Fibroblast of mammary gland (primary cell): ENCODE results near the gene KIAA0825.

Experiments used
- DNase-seq: peaks from one replicate; pipeline ENCODE4 v3.0.0-alpha.2; 2010; ENCODE audit warnings: low read depth
- H3K4me3 ChIP-seq: 2 replicates; pipeline ENCODE4 v1.5.1; 2011; ENCODE audit warnings: low read depth, mild to moderate bottlenecking, low read length, moderate library complexity; ENCODE audit not compliant: control insufficient read depth
- TF ChIP-seq, protein P1 (sequence below): conservative IDR thresholded peaks from 2 replicates; pipeline ENCODE4 v1.5.1; 2011; ENCODE audit warnings: low read depth, low read length, inconsistent platforms; ENCODE audit not compliant: control insufficient read depth, insufficient read depth

Gene KIAA0825

DNA sequence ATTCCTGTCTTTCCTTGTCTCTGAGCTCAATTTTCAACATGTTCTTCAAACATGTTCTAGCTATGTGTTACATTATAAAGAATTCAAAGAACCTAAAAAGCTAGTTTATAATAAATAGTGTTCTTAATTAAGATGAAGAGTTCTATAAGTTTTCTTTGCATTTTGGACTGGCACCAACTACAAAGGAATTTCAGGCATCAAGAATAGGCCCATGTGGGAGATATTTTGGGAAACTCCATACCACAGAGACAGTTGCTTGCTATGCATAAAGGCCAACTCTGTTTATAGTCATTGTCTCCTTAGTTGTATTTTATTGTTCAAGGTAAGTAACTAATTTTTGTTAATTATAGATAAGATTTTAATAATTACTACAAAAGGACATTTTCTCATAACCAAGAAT lies 4.6 kb upstream of the KIAA0825 start:
- TF ChIP-seq, protein P1, sequence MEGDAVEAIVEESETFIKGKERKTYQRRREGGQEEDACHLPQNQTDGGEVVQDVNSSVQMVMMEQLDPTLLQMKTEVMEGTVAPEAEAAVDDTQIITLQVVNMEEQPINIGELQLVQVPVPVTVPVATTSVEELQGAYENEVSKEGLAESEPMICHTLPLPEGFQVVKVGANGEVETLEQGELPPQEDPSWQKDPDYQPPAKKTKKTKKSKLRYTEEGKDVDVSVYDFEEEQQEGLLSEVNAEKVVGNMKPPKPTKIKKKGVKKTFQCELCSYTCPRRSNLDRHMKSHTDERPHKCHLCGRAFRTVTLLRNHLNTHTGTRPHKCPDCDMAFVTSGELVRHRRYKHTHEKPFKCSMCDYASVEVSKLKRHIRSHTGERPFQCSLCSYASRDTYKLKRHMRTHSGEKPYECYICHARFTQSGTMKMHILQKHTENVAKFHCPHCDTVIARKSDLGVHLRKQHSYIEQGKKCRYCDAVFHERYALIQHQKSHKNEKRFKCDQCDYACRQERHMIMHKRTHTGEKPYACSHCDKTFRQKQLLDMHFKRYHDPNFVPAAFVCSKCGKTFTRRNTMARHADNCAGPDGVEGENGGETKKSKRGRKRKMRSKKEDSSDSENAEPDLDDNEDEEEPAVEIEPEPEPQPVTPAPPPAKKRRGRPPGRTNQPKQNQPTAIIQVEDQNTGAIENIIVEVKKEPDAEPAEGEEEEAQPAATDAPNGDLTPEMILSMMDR, result no peak
- no peak for DNase-seq
- H3K4me3 ChIP-seq, result no peak overlapping the region

DNA sequence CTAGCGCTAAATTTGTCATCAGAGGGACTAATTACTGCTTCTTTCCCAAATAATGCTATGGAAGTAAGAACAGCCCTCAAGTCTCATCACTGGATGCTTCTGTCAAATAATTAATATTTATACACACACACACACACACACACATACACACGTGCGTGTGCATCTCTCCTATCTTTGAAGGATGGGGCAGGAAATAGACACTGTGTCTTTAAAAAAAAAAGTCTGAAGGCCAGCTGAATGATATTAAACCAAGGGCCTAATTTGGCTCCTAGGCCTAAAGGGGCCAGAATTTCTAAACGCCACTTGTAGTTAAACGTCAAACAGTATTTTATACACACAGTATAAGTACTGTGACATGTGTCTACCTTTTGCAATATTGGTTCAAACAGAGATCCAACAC lies 3.4 kb upstream of the KIAA0825 start:
- TF ChIP-seq, protein P1, result no peak
- no peak overlapping the region for H3K4me3 ChIP-seq
- no peak for DNase-seq

DNA sequence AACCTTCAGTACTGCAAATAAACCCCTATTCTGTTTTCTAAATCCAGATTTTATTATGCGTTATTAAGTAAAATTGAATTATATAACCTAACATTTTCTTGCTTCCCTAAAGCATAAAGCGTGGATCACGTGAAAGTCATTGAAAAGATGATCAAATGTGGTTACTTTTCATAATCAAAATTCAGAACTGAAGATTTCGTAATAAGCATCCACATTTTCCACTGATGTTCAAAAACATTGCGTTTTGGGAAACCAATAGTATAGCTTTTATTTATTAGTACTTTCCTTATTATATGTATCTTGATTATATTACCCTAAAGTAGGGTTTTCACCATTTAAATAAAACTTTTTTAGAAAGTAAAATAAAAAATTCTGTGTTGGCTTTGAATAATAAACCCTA lies 1.9 kb upstream of the KIAA0825 start:
- no peak for DNase-seq
- H3K4me3 ChIP-seq, result no peak overlapping the region
- TF ChIP-seq, protein P1, result no peak

DNA sequence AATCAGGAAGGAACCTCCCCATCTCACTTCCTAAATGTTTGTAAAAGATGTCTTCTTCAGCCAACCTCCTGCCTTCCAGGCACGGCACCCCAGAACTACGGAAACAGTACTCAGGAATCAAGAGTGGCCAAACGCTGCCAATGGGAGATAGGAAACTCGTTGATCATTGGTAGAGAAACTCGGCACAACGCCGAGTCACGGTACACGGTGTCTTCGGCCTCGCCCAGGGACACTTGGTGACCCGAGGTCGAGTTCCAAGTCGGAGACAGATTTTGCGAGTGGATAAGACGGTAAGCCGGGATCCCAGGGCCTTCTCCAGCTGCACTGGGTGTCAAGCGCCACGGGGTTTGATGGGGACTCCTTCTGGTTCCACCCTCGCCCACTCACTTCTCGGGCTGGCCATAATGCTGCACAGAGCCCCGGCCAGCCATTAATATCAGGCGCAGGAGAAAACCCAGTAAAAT lies 343 bp downstream of the KIAA0825 start:
- peak; percentile 73 for DNase-seq
- peak overlapping the region; percentile 82 for H3K4me3 ChIP-seq
- TF ChIP-seq, protein P1, result no peak

DNA sequence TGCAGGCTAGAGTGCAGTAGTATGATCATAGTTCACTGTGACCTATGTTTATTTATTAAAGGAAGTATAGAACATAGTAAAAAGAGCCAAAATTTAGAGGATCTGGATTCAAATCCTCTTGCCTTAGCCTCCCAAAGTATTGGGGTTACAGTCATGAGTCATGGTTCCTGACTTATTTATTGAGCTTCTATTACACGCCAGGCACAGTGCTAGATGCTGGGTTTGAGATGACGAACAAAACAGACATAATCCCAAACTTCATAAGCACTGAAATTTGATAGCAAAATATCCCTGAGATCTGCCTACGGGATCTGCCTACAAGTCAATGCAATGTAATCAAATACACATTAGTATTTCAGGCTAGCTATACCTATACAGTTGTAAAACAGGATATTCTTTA lies 2.5 kb downstream of the KIAA0825 start:
- H3K4me3 ChIP-seq, result no peak overlapping the region
- TF ChIP-seq, protein P1, result no peak
- no peak for DNase-seq

DNA sequence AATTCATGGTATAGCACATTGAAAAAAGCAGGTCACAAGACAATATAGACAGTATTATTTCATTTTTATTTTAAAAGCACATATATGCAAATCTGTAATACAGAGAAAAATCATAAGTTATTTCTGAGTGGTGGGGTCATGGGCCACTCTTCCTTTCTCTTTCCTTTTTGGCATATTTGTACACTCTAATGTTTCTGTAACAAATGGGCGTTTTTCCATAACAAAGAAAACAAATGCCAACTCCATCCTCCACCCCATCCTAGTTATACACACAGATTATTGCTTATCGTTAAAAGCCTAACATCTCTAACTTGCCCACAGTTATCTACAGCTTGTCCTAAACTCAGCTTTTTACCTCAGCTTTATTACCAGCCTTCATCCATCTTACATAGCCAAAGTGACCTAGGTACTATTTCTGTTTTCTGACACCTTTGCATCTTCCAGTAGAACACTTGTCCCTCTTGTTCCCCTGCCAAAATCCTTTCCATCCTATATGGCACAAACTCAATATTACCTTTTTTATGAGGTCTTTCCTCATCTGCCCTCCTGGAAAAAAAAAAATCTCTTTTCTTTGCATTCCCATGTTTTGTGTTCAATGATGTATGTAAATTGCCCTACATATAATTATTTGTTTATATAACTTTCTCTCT lies 4.1 kb downstream of the KIAA0825 start:
- DNase-seq, result no peak
- TF ChIP-seq, protein P1, result no peak
- no peak overlapping the region for H3K4me3 ChIP-seq

DNA sequence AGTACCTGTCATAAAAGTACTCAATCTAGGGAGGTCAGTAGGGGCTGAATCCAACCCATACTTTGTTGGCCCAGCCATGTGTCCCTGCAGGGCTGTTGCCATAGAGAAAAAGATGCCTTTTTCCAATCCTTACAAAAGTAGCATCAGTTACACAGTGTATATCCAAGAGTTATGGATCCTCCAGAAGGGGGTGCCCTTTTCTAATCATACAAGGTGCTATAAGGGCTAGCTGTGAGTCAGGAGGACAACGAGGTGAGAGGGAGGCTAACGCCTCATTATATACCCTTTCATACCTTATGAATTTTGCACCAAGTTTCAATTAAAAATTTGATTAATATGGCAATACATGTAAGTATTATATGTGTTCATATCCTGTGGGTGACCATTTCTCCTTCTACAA lies 4.8 kb downstream of the KIAA0825 start:
- TF ChIP-seq, protein P1, result peak; percentile 20
- H3K4me3 ChIP-seq, result no peak overlapping the region
- DNase-seq, result peak; percentile 25
